ENCODE results near the gene C16orf46.
A peak's percentile ranks its signal among the peaks of the same experiment; 100 is the strongest.

- TF ChIP-seq CTCF (IDR thresholded peaks at IDR 0.05; ENCODE audit: borderline replicate concordance, extremely low read depth, low read length, poor library complexity, severe bottlenecking) (peak; percentile 98), EZH2 (IDR thresholded peaks at IDR 0.05; ENCODE audit: borderline replicate concordance, low read depth, low read length, severe bottlenecking) (no peak)
These were observed 41.6 kb downstream of the C16orf46 start, which contains the start of gene ATMIN for GRCh38 chr16:81035398-81035974.
